Measurements from ENCODE around the gene KRTAP10-7.
A peak's percentile ranks its signal among the peaks of the same experiment; 100 is the strongest.
"Not testable (repeated sequence)": the region's sequence is repeated elsewhere in the genome, so short reads cannot be mapped to it uniquely, and the experiment has no call there.

KRTAP10-7 gene

GRCh38 chr21:44590897-44591800 is 9.2 kb upstream of the KRTAP10-7 start:
- H3K4me1 ChIP-seq; H3K4me3 ChIP-seq; DNase-seq (ENCODE audit: low spot score in 2 of 2); H3K9me3 ChIP-seq; H3K36me3 ChIP-seq (replicated peaks); in situ Hi-C loops (cut with MboI; ENCODE audit: low sequenced_read_pairs); H3K27me3 ChIP-seq (ENCODE audit: low read depth): not testable (repeated sequence)

GRCh38 chr21:44591801-44592130 is 8.6 kb upstream of the KRTAP10-7 start:
- H3K4me3 ChIP-seq; H3K36me3 ChIP-seq (replicated peaks); H3K9me3 ChIP-seq; DNase-seq (ENCODE audit: low spot score in 2 of 2); H3K27me3 ChIP-seq (ENCODE audit: low read depth); in situ Hi-C loops (cut with MboI; ENCODE audit: low sequenced_read_pairs); H3K4me1 ChIP-seq: not testable (repeated sequence)

- in situ Hi-C loops (cut with MboI; ENCODE audit: low sequenced_read_pairs), result no loop called here
- 0 out of 2 replicates have a peak, but pooled peaks cover 4% of the 10 kb centered on the region for H3K27me3 ChIP-seq (ENCODE audit: low read depth)
- H3K4me3 ChIP-seq, result no peak within 1 kb of the TSS
- no peaks in the 10 kb centered on the region for H3K4me1 ChIP-seq
- no peak for DNase-seq (ENCODE audit: low spot score in 2 of 2)
- no peaks in the 10 kb centered on the region for H3K36me3 ChIP-seq (replicated peaks)
- H3K9me3 ChIP-seq, result no peaks in the 10 kb centered on the region
Measured at GRCh38 chr21:44592446-44593311, 7.7 kb upstream of the KRTAP10-7 start, which contains the start of gene KRTAP10-6. KRTAP10-6 (minus strand) TSS chr21:44592505; CDS start chr21:44592484, 21 bp downstream.

GRCh38 chr21:44593598-44594405 is 6.6 kb upstream of the KRTAP10-7 start:
- no peaks in the 10 kb centered on the region for H3K36me3 ChIP-seq (replicated peaks)
- no peak for DNase-seq (ENCODE audit: low spot score in 2 of 2)
- 0 out of 2 replicates have a peak, but pooled peaks cover 4% of the 10 kb centered on the region for H3K27me3 ChIP-seq (ENCODE audit: low read depth)
- no peaks in the 10 kb centered on the region for H3K4me1 ChIP-seq
- no peaks in the 10 kb centered on the region for H3K9me3 ChIP-seq
- no peak overlapping the region for H3K4me3 ChIP-seq
- in situ Hi-C loops (cut with MboI; ENCODE audit: low sequenced_read_pairs), result no loop called here

- no peak overlapping the region for H3K4me3 ChIP-seq
- H3K9me3 ChIP-seq, result no peaks in the 10 kb centered on the region
- 0 out of 2 replicates have a peak, but pooled peaks cover 4% of the 10 kb centered on the region for H3K27me3 ChIP-seq (ENCODE audit: low read depth)
- DNase-seq (ENCODE audit: low spot score in 2 of 2), result no peak
- no peaks in the 10 kb centered on the region for H3K4me1 ChIP-seq
- no peaks in the 10 kb centered on the region for H3K36me3 ChIP-seq (replicated peaks)
- in situ Hi-C loops (cut with MboI; ENCODE audit: low sequenced_read_pairs), result no loop called here
Measured at GRCh38 chr21:44594406-44594916, 5.9 kb upstream of the KRTAP10-7 start.

GRCh38 chr21:44595524-44595923 is 4.9 kb upstream of the KRTAP10-7 start:
- Histone ChIP-seq H3K4me1 (no peaks in the 10 kb centered on the region), H3K9me3 (no peaks in the 10 kb centered on the region), H3K27me3 (ENCODE audit: low read depth) (0 out of 2 replicates have a peak, but pooled peaks cover 4% of the 10 kb centered on the region), H3K36me3 (replicated peaks) (no peaks in the 10 kb centered on the region), H3K4me3 (no peak overlapping the region)
- DNase-seq (ENCODE audit: low spot score in 2 of 2), result no peak
- in situ Hi-C loops (cut with MboI; ENCODE audit: low sequenced_read_pairs), result no loop called here

GRCh38 chr21:44596068-44596725 is 4.2 kb upstream of the KRTAP10-7 start:
- Histone ChIP-seq H3K4me3 (no peak overlapping the region), H3K9me3 (no peaks in the 10 kb centered on the region), H3K4me1 (no peaks in the 10 kb centered on the region), H3K27me3 (ENCODE audit: low read depth) (0 out of 2 replicates have a peak, but pooled peaks cover 4% of the 10 kb centered on the region), H3K36me3 (replicated peaks) (no peaks in the 10 kb centered on the region)
- DNase-seq (ENCODE audit: low spot score in 2 of 2), result no peak
- in situ Hi-C loops (cut with MboI; ENCODE audit: low sequenced_read_pairs), result no loop called here

- no peaks in the 10 kb centered on the region for H3K4me1 ChIP-seq
Measured at GRCh38 chr21:44598061-44598460, 2.3 kb upstream of the KRTAP10-7 start.

GRCh38 chr21:44599264-44600029 is 950 bp upstream of the KRTAP10-7 start:
- Histone ChIP-seq H3K27me3 (ENCODE audit: low read depth) (0 out of 2 replicates have a peak, but pooled peaks cover 4% of the 10 kb centered on the region), H3K9me3 (no peaks in the 10 kb centered on the region)
- in situ Hi-C loops (cut with MboI; ENCODE audit: low sequenced_read_pairs), result no loop called here

More at GRCh38 chr21:44598061-44598460, 2.3 kb upstream of the KRTAP10-7 start:
- Histone ChIP-seq H3K9me3 (no peaks in the 10 kb centered on the region), H3K27me3 (ENCODE audit: low read depth) (0 out of 2 replicates have a peak, but pooled peaks cover 4% of the 10 kb centered on the region), H3K4me3 (no peak overlapping the region), H3K36me3 (replicated peaks) (no peaks in the 10 kb centered on the region)
- DNase-seq (ENCODE audit: low spot score in 2 of 2), result peak; percentile 16 to 37
- in situ Hi-C loops (cut with MboI; ENCODE audit: low sequenced_read_pairs), result no loop called here

GRCh38 chr21:44601091-44601490 is 694 bp downstream of the KRTAP10-7 start:
- in situ Hi-C loops (cut with MboI; ENCODE audit: low sequenced_read_pairs); H3K4me3 ChIP-seq; H3K36me3 ChIP-seq (replicated peaks); H3K9me3 ChIP-seq; H3K4me1 ChIP-seq; H3K27me3 ChIP-seq (ENCODE audit: low read depth); DNase-seq (ENCODE audit: low spot score in 2 of 2): not testable (repeated sequence)

More at GRCh38 chr21:44599264-44600029, 950 bp upstream of the KRTAP10-7 start:
- DNase-seq (ENCODE audit: low spot score in 2 of 2), result no peak
- no peak overlapping the region for H3K4me3 ChIP-seq
- no peaks in the 10 kb centered on the region for H3K36me3 ChIP-seq (replicated peaks)
- no peaks in the 10 kb centered on the region for H3K4me1 ChIP-seq

- in situ Hi-C loops (cut with MboI; ENCODE audit: low sequenced_read_pairs), result no loop called here
- DNase-seq (ENCODE audit: low spot score in 2 of 2), result no peak
- Histone ChIP-seq H3K27me3 (ENCODE audit: low read depth) (0 out of 2 replicates have a peak, but pooled peaks cover 2% of the 10 kb centered on the region), H3K4me1 (no peaks in the 10 kb centered on the region), H3K9me3 (no peaks in the 10 kb centered on the region), H3K4me3 (no peak overlapping the region), H3K36me3 (replicated peaks) (no peaks in the 10 kb centered on the region)
Measured at GRCh38 chr21:44601596-44602462, 1.4 kb downstream of the KRTAP10-7 start.

Data from HAP-1 (cell line).